Naive thymus-derived CD4-positive, alpha-beta T cell (primary cell): Measurements from ENCODE around the gene IGF2BP2. TPM values are rescaled to one million over a fixed set of nuclear protein-coding genes. Genes with fewer than 3 reads are reported as not detected.

Experiments
- ATAC-seq: fragments of 150-1000 bp; cut with Tn5 transposase; 2 replicates; pipeline ENCODE4 v1.10.0; 2021; ENCODE audit warnings: mild to moderate bottlenecking, moderate library complexity
- CTCF ChIA-PET: fragments of 350-600 bp; sonication (Branson Sonifier 250); formaldehyde crosslinking; loops from one replicate; lab custom pipeline; 2021; ENCODE audit warnings: antibody characterized with exemption; lab: Charles Lee
- POLR2A ChIA-PET: fragments of 350-600 bp; sonication (Branson Sonifier 250); formaldehyde crosslinking; loops from one replicate; lab custom pipeline; 2021; ENCODE audit warnings: antibody characterized with exemption, inconsistent platforms; lab: Charles Lee
- DNase-seq, 9 donors: peaks; one replicate each; pipeline versions ENCODE4 v3.0.0 to v3.0.0-alpha.2; 2020 to 2022; ENCODE audit warnings: mixed read lengths in 1 of 9
- H3K27ac ChIP-seq: one replicate; pipeline ENCODE4 v1.7.0; 2013; ENCODE audit warnings: mild to moderate bottlenecking, low read depth, low read length, moderate library complexity
- H3K27me3 ChIP-seq, 2 donors: one replicate each; pipeline ENCODE4 v1.7.0; 2013; ENCODE audit warnings: low read length in 2 of 2, mild to moderate bottlenecking in 2 of 2, moderate library complexity in 2 of 2; ENCODE audit not compliant: control insufficient read depth in 2 of 2, insufficient read depth in 2 of 2
- H3K36me3 ChIP-seq, 3 experiments: 1 replicate in 2 of 3; 2 replicates in 1 of 3; pipeline ENCODE4 v1.7.0; 2013; ENCODE audit warnings: low read length in 3 of 3, mild to moderate bottlenecking in 3 of 3, moderate library complexity in 1 of 3; ENCODE audit not compliant: insufficient read depth in 3 of 3, control insufficient read depth in 2 of 3
- H3K4me1 ChIP-seq, 2 donors: one replicate each; pipeline ENCODE4 v1.7.0; 2013; ENCODE audit warnings: low read length in 2 of 2, mild to moderate bottlenecking in 2 of 2, moderate library complexity in 1 of 2; ENCODE audit not compliant: control insufficient read depth in 2 of 2, insufficient read depth in 2 of 2
- H3K4me3 ChIP-seq: 2 replicates; pipeline ENCODE4 v1.7.0; 2013; ENCODE audit warnings: mild to moderate bottlenecking, low read length
- H3K9me3 ChIP-seq, 3 experiments: 1 replicate in 2 of 3; 2 replicates in 1 of 3; pipeline ENCODE4 v1.7.0; 2013; ENCODE audit warnings: low read length in 3 of 3; ENCODE audit not compliant: control insufficient read depth in 2 of 3
- H3K27ac Mint-ChIP-seq, 9 donors: one replicate each; pipeline ENCODE4 v1.8.0; 2020 to 2022; ENCODE audit warnings: mixed read lengths in 9 of 9, mild to moderate bottlenecking in 8 of 9, moderate library complexity in 5 of 9, inconsistent platforms in 2 of 9
- H3K27me3 Mint-ChIP-seq, 5 donors: one replicate each; pipeline ENCODE4 v1.8.0; 2021 to 2022; ENCODE audit warnings: mixed read lengths in 5 of 5, mild to moderate bottlenecking in 1 of 5
- H3K36me3 Mint-ChIP-seq, 5 donors: one replicate each; pipeline ENCODE4 v1.8.0; 2020 to 2022; ENCODE audit warnings: mixed read lengths in 5 of 5, mild to moderate bottlenecking in 3 of 5, inconsistent platforms in 1 of 5
- H3K4me1 Mint-ChIP-seq, 7 donors: one replicate each; pipeline ENCODE4 v1.8.0; 2020 to 2022; ENCODE audit warnings: mixed read lengths in 7 of 7, mild to moderate bottlenecking in 3 of 7, inconsistent platforms in 1 of 7
- H3K4me3 Mint-ChIP-seq, 10 donors: one replicate each; pipeline ENCODE4 v1.8.0; 2020 to 2022; ENCODE audit warnings: mild to moderate bottlenecking in 10 of 10, mixed read lengths in 10 of 10, moderate library complexity in 6 of 10, inconsistent platforms in 2 of 10
- H3K9me3 Mint-ChIP-seq, 11 donors: one replicate each; pipeline ENCODE4 v1.8.0; 2020 to 2022; ENCODE audit warnings: mixed read lengths in 11 of 11, mild to moderate bottlenecking in 4 of 11, inconsistent platforms in 1 of 11, moderate library complexity in 1 of 11
- intact Hi-C, 2 donors: fragments of 100-400 bp; cut with micrococcal nuclease; formaldehyde crosslinking; loops; one replicate each; pipeline ENCODE4 v1.15.1; 2023
- polyA plus RNA-seq, 2 donors: library from polyadenylated mRNA; unstranded; fragments of 300-500 nt; fragmentation: Illumina TruSeq; gene quantifications; one replicate each; pipeline ENCODE4 v1.2.3, GENCODE V29; 2021
- total RNA-seq, 6 experiments: library from RNA in 5 of 6; stranded (reverse) in 5 of 6; gene quantifications; 1 replicate in 5 of 6; 2 replicates in 1 of 6; pipeline ENCODE4 v1.2.3 and lab custom pipeline; 2021 to 2026

The IGF2BP2 gene
- total and polyA plus RNA-seq, 7 experiments from 2014 or later: 0.14 to 5.0 (median 0.87) TPM; not detected in 3

DNA sequence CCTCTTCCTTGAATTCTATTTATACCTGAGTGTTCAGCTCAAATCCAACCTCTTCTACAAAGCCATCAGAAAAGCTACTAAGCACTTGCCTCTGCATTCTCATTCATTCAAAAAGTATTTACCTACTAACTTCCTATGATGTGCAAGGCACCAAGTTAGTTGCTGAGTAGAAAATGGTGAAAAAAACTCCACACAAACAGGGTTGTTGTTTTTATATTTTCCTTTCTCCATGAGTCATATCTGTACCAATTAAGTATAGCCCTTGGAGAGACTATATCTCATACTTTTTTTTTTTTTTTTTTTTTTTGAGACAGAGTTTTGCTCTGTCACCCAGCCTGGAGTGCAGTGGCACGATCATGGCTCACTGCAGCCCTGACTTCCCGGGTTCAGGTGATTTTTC is 67.7 kb downstream of the IGF2BP2 start:
- Mint-ChIP-seq H3K4me3 (no peak overlapping the region), H3K27me3 (peaks cover 31 to 47% (median 35%) of the 10 kb centered on the region in 5 donors), H3K9me3 (peaks cover 0 to 22% (median 12%) of the 10 kb centered on the region in 11 donors), H3K27ac (no peak overlapping the region), H3K4me1 (peaks cover 0 to 3% (median 0%) of the 10 kb centered on the region in 7 donors), H3K36me3 (peaks cover 0 to 6% (median 0%) of the 10 kb centered on the region in 5 donors)
- POLR2A ChIA-PET: no interaction called here
- no peak for DNase-seq
- H3K27me3 ChIP-seq: no peaks in the 10 kb centered on the region
- no peaks in the 10 kb centered on the region for H3K4me1 ChIP-seq
- H3K36me3 ChIP-seq: no peaks in the 10 kb centered on the region
- intact Hi-C loops: no loop called here
- no peak overlapping the region for H3K27ac ChIP-seq
- H3K4me3 ChIP-seq: no peak overlapping the region
- ATAC-seq: no peak
- CTCF ChIA-PET: no interaction called here
- H3K9me3 ChIP-seq: peaks cover 0 to 7% (median 0%) of the 10 kb centered on the region in 3 experiments

DNA sequence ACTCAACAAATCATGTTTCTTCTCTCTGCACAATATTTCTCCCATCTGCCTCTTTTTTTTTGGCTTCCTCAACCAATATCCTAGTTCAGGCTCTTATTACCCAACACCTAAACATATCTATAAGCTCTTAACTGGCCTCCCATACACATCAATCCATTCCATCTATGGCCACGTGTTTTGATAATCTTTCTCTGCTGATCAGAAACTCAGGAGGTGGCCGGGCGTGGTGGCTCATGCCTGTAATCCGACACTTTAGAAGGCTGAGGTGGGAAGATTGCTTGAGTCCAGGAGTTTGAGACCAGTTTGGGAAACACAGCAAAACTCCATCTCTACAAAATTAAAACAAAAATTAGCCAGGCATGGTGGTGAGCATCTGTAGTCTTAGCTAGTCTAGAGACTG is 68.4 kb downstream of the IGF2BP2 start:
- intact Hi-C loops: no loop called here
- CTCF ChIA-PET: no interaction called here
- no peaks in the 10 kb centered on the region for H3K27me3 ChIP-seq

DNA sequence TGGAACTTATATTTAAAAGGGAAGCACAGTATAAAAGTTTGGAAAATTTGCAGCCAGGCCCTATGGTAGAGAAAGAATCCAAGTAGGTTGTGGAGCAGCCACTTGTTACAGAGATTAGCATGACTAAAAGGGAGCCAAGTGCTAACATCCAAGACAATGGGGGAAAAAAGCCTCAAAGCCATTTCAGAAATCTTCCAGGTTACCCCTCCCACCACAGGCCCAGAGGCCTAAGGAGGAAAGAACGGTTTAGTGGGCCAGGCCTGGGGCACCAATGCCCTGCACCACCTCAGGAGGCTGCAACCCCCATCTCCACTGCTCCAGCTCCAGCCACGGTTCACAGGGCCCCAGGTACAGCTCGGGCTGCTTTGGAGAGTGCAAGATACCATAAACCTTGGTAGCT is 69.9 kb downstream of the IGF2BP2 start:
- H3K36me3 Mint-ChIP-seq: peaks cover 0 to 6% (median 0%) of the 10 kb centered on the region in 5 donors
- no peak overlapping the region for H3K4me3 Mint-ChIP-seq
- peaks cover 0 to 22% (median 12%) of the 10 kb centered on the region in 11 donors for H3K9me3 Mint-ChIP-seq
- peaks cover 17 to 32% (median 24%) of the 10 kb centered on the region in 5 donors for H3K27me3 Mint-ChIP-seq
- Histone ChIP-seq H3K4me1 (no peaks in the 10 kb centered on the region), H3K4me3 (no peak overlapping the region), H3K27ac (no peak overlapping the region), H3K27me3 (peaks cover 0 to 1% of the 10 kb centered on the region in 2 donors), H3K36me3 (no peaks in the 10 kb centered on the region), H3K9me3 (peaks cover 0 to 7% (median 0%) of the 10 kb centered on the region in 3 experiments)
- peaks cover 0 to 1% (median 0%) of the 10 kb centered on the region in 7 donors for H3K4me1 Mint-ChIP-seq
- ATAC-seq (no peak), DNase-seq (no peak)
- CTCF ChIA-PET: no interaction called here
- intact Hi-C loops: no loop called here
- POLR2A ChIA-PET: no interaction called here
- H3K27ac Mint-ChIP-seq: no peak overlapping the region

More for the DNA sequence above, 68.4 kb downstream of the IGF2BP2 start:
- Mint-ChIP-seq H3K4me1 (peaks cover 0 to 3% (median 0%) of the 10 kb centered on the region in 7 donors), H3K9me3 (peaks cover 0 to 22% (median 12%) of the 10 kb centered on the region in 11 donors), H3K36me3 (peaks cover 0 to 6% (median 0%) of the 10 kb centered on the region in 5 donors), H3K4me3 (no peak overlapping the region), H3K27ac (no peak overlapping the region), H3K27me3 (peaks cover 27 to 47% (median 35%) of the 10 kb centered on the region in 5 donors)
- Histone ChIP-seq H3K9me3 (peaks cover 0 to 7% (median 0%) of the 10 kb centered on the region in 3 experiments), H3K4me1 (no peaks in the 10 kb centered on the region), H3K27ac (no peak overlapping the region), H3K36me3 (no peaks in the 10 kb centered on the region), H3K4me3 (no peak overlapping the region)
- POLR2A ChIA-PET: no interaction called here
- ATAC-seq: no peak
- DNase-seq: no peak

DNA sequence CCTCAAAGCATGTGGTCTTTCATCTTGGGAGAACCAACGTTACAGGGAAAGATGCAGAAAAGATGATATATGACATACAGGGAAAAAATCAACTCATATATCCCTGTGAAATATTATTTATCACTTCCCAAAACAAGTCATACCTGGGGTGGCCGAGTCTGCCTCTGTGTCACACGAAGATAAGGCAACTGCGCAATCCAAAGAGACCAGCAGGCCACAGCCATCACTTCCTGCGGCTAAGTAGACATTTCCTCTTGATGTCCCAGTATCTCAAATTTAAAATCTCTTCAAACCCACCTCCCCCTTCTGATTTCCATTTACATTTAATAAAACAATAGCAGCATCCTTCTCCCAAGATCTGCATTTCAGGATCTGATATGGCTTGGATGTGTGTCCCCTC is 71.5 kb downstream of the IGF2BP2 start:
- no peak overlapping the region for H3K4me3 ChIP-seq
- peaks cover 0 to 7% (median 0%) of the 10 kb centered on the region in 3 experiments for H3K9me3 ChIP-seq
- intact Hi-C loops: no loop called here
- peaks cover 0 to 22% (median 12%) of the 10 kb centered on the region in 11 donors for H3K9me3 Mint-ChIP-seq
- peaks cover 0 to 3% of the 10 kb centered on the region in 2 donors for H3K27me3 ChIP-seq
- peaks cover 0 to 1% (median 0%) of the 10 kb centered on the region in 7 donors for H3K4me1 Mint-ChIP-seq
- H3K36me3 Mint-ChIP-seq: peaks cover 0 to 6% (median 0%) of the 10 kb centered on the region in 5 donors
- no peak overlapping the region for H3K4me3 Mint-ChIP-seq
- POLR2A ChIA-PET: no interaction called here
- CTCF ChIA-PET: no interaction called here
- ATAC-seq (no peak), DNase-seq (no peak)
- peaks cover 10 to 22% (median 17%) of the 10 kb centered on the region in 5 donors for H3K27me3 Mint-ChIP-seq
- H3K4me1 ChIP-seq: no peaks in the 10 kb centered on the region
- H3K27ac Mint-ChIP-seq: no peak overlapping the region
- H3K27ac ChIP-seq: no peak overlapping the region
- no peaks in the 10 kb centered on the region for H3K36me3 ChIP-seq

DNA sequence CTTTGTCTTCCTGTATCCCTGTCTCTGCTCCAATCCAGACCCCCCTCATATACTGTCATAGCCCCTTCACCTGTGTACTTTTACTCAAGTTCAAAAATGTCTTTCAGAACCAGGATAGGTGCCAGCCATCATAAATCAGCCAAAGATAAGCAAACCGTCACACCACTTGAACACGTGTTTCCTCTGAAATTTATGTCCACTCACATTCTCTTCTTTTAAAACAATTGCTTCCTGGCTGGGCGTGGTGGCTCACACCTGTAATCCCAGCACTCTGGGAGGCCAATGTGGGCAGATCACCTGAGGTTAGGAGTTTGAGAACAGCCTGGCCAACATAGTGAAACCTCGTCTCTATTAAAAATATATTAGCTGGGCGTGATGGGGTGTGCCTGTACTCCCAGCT is 74.1 kb downstream of the IGF2BP2 start:
- CTCF ChIA-PET: no interaction called here
- peaks cover 0 to 6% (median 0%) of the 10 kb centered on the region in 5 donors for H3K36me3 Mint-ChIP-seq
- no peak overlapping the region for H3K27ac Mint-ChIP-seq
- no peak overlapping the region for H3K27ac ChIP-seq
- no peaks in the 10 kb centered on the region for H3K36me3 ChIP-seq
- H3K4me3 Mint-ChIP-seq: no peak overlapping the region
- H3K27me3 ChIP-seq: peaks cover 0 to 3% of the 10 kb centered on the region in 2 donors
- ATAC-seq (no peak), DNase-seq (no peak)
- H3K9me3 Mint-ChIP-seq: peaks cover 0 to 15% (median 6%) of the 10 kb centered on the region in 11 donors
- no peak overlapping the region for H3K4me3 ChIP-seq
- H3K27me3 Mint-ChIP-seq: peaks cover 4 to 16% (median 7%) of the 10 kb centered on the region in 5 donors
- H3K4me1 ChIP-seq: no peaks in the 10 kb centered on the region
- intact Hi-C loops: no loop called here
- POLR2A ChIA-PET: no interaction called here
- H3K4me1 Mint-ChIP-seq: peaks cover 0 to 3% (median 0%) of the 10 kb centered on the region in 7 donors
- peaks cover 0 to 7% (median 0%) of the 10 kb centered on the region in 3 experiments for H3K9me3 ChIP-seq

DNA sequence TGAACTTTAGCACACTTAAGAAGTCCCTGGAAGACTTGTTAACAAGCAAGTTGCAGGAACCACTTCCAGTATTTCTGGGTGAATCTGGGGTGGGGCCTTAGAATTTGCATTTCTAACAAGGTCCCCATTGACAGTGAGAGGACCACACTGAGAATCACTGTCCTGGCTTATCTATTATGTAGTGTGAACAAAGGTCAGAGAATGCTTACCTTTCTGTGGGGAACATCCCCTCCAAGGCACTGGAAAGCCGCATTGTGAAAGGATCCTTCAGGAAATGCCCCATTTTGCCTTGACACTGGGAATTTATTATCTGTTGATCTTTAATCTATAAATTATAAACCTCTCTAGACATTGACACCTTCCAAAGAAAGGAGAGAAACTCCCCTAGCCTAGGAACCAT is 74.8 kb downstream of the IGF2BP2 start:
- Mint-ChIP-seq H3K4me3 (no peak overlapping the region), H3K27ac (no peak overlapping the region), H3K4me1 (peaks cover 0 to 6% (median 0%) of the 10 kb centered on the region in 7 donors), H3K9me3 (peaks cover 0 to 11% (median 6%) of the 10 kb centered on the region in 11 donors), H3K27me3 (peaks cover 7 to 17% (median 14%) of the 10 kb centered on the region in 5 donors), H3K36me3 (peaks cover 0 to 6% (median 0%) of the 10 kb centered on the region in 5 donors)
- Histone ChIP-seq H3K27ac (no peak overlapping the region), H3K27me3 (peaks cover 0 to 3% of the 10 kb centered on the region in 2 donors), H3K4me1 (no peaks in the 10 kb centered on the region), H3K4me3 (no peak overlapping the region), H3K36me3 (no peaks in the 10 kb centered on the region), H3K9me3 (peaks cover 0 to 3% (median 0%) of the 10 kb centered on the region in 3 experiments)
- intact Hi-C loops: no loop called here
- CTCF ChIA-PET: no interaction called here
- POLR2A ChIA-PET: no interaction called here
- no peak for DNase-seq
- ATAC-seq: no peak

DNA sequence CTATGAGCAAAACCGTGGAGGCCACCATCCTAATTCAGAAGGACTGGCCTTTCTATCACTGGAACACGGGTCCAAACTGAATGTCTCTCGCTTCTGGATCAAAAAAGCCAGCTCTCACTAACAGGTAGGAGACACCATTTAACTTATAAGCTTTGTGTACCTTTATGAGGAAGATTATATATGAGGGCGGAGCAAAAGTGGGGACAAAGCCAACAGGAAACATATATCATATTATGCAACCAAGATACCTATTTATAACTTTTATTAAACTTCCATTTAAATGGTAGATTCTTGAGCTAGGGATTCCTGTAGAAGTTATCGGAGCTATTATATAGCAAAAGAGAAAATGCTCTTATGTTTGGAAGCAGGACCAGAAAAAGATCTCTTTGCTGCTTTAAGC is 78.4 kb downstream of the IGF2BP2 start:
- Histone ChIP-seq H3K36me3 (no peaks in the 10 kb centered on the region), H3K27ac (no peak overlapping the region), H3K27me3 (peaks cover 0 to 3% of the 10 kb centered on the region in 2 donors), H3K4me3 (no peak overlapping the region), H3K9me3 (no peaks in the 10 kb centered on the region), H3K4me1 (no peaks in the 10 kb centered on the region)
- ATAC-seq: no peak
- no peak for DNase-seq
- Mint-ChIP-seq H3K27ac (no peak overlapping the region), H3K9me3 (peaks cover 0 to 4% (median 0%) of the 10 kb centered on the region in 11 donors), H3K27me3 (peaks cover 7 to 23% (median 16%) of the 10 kb centered on the region in 5 donors), H3K36me3 (no peaks in the 10 kb centered on the region), H3K4me3 (no peak overlapping the region), H3K4me1 (peaks cover 0 to 6% (median 0%) of the 10 kb centered on the region in 7 donors)
- intact Hi-C loops: no loop called here
- ChIA-PET POLR2A (no interaction called here), CTCF (no interaction called here)
